Measurements from ENCODE around the gene MPP2.

GRCh38 chr17:43873091-43873490 lies 34.2 kb downstream of the MPP2 start:
- TF ChIP-seq CTCF (IDR thresholded peaks at IDR 0.05), result no peak
- TF ChIP-seq EP300 (IDR thresholded peaks at IDR 0.05), result no peak
